Stimulated activated naive B cell treated with anti-CD40 and anti-IgM and Interleukin-4, amounts not matched to agents 10 μg/mL and 1 μg/mL and 100 μg/mL, for 72 hours (primary cell): ENCODE measurements around the gene UHMK1.
"Not testable (repeated sequence)": the region's sequence is repeated elsewhere in the genome, so short reads cannot be mapped to it uniquely, and the experiment has no call there.

ENCODE experiments used
- ATAC-seq, 2 donors: fragments of 150-1000 bp; cut with Tn5 transposase; replicated peaks; 2 replicates each; pipeline ENCODE4 v1.10.0; 2021; ENCODE audit warnings: moderate library complexity in 1 of 2
- DNase-seq: peaks from one replicate; pipeline ENCODE4 v3.0.0; 2021
- H3K27ac Mint-ChIP-seq: one replicate; pipeline ENCODE4 v1.8.0; 2022; ENCODE audit warnings: mild to moderate bottlenecking, mixed read lengths
- H3K27me3 Mint-ChIP-seq, 2 donors: one replicate each; pipeline ENCODE4 v1.8.0; 2022; ENCODE audit warnings: mixed read lengths in 2 of 2
- H3K36me3 Mint-ChIP-seq, 2 donors: one replicate each; pipeline ENCODE4 v1.8.0; 2022; ENCODE audit warnings: mixed read lengths in 2 of 2, mild to moderate bottlenecking in 1 of 2
- H3K4me1 Mint-ChIP-seq, 2 donors: one replicate each; pipeline ENCODE4 v1.8.0; 2022; ENCODE audit warnings: mixed read lengths in 2 of 2, mild to moderate bottlenecking in 1 of 2
- H3K4me3 Mint-ChIP-seq, 2 donors: one replicate each; pipeline ENCODE4 v1.8.0; 2022; ENCODE audit warnings: mild to moderate bottlenecking in 2 of 2, mixed read lengths in 2 of 2, moderate library complexity in 1 of 2
- H3K9me3 Mint-ChIP-seq, 2 donors: one replicate each; pipeline ENCODE4 v1.8.0; 2022; ENCODE audit warnings: mixed read lengths in 2 of 2, mild to moderate bottlenecking in 1 of 2

UHMK1 gene, protein sequence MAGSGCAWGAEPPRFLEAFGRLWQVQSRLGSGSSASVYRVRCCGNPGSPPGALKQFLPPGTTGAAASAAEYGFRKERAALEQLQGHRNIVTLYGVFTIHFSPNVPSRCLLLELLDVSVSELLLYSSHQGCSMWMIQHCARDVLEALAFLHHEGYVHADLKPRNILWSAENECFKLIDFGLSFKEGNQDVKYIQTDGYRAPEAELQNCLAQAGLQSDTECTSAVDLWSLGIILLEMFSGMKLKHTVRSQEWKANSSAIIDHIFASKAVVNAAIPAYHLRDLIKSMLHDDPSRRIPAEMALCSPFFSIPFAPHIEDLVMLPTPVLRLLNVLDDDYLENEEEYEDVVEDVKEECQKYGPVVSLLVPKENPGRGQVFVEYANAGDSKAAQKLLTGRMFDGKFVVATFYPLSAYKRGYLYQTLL

DNA sequence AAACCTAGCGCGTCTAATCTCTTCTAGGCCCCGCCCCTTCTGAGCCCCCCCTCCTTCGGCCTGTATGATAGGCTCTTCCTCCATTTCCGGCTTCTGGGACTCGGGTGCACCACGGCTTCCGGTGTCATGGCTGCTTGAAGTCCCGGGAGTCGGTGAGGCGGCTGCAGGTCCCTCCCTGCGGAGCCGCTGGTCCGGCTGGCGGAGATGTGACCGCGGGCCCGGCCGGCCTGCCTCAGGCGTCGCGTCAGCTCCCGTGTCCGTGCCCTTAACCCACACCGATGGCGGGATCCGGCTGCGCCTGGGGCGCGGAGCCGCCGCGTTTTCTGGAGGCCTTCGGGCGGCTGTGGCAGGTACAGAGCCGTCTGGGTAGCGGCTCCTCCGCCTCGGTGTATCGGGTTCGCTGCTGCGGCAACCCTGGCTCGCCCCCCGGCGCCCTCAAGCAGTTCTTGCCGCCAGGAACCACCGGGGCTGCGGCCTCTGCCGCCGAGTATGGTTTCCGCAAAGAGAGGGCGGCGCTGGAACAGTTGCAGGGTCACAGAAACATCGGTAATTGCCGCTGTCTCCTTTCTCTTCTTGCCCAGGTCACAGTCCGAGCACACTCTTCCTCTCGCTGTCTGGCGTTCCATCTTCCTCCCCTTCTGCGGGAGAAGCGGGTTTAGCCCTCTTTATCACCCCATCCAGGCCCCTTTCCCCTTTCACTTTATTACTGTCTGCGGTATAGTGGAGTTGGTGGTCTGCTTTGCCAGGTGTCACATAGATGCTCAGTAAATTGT, at the start of gene UHMK1:
Gene UHMK1, plus strand, starts transcription at position 96 of the 773 bp plus-strand sequence. Its CDS starts 183 bp downstream, at position 279.
- H3K27ac Mint-ChIP-seq = peak within 1 kb of the TSS; percentile 98
- peaks cover 0 to 13% of the 10 kb centered on the region in 2 donors for H3K36me3 Mint-ChIP-seq
- H3K9me3 Mint-ChIP-seq = no peaks in the 10 kb centered on the region
- H3K4me3 Mint-ChIP-seq = peak within 1 kb of the TSS; percentile 90 to 98
- no peaks in the 10 kb centered on the region for H3K27me3 Mint-ChIP-seq
- peaks cover 8 to 28% of the 10 kb centered on the region in 2 donors for H3K4me1 Mint-ChIP-seq
- DNase-seq = peak; percentile 82
- ATAC-seq = peak; percentile 97 to 99

DNA sequence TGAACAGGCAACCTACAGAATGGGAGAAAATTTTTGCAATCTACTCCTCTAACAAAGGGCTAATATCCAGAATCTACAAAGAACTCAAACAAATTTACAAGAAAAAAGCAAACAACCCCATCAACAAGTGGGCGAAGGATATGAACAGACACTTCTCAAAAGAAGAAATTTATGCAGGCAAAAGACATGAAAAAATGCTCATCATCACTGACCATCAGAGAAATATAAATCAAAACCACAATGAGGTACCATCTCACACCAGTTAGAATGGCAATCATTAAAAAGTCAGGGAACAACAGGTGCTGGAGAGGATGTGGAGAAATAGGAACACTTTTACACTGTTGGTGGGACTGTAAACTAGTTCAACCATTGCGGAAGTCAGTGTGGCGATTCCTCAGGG, 43.3 kb upstream of the UHMK1 start:
- not testable (repeated sequence) for H3K27me3 Mint-ChIP-seq, ATAC-seq, DNase-seq, H3K27ac Mint-ChIP-seq, H3K4me1 Mint-ChIP-seq, H3K36me3 Mint-ChIP-seq, H3K9me3 Mint-ChIP-seq, H3K4me3 Mint-ChIP-seq

GRCh38 chr1:162456323-162456722, 41.3 kb upstream of the UHMK1 start:
- Mint-ChIP-seq H3K4me1 (no peaks in the 10 kb centered on the region), H3K27me3 (peaks cover 0 to under 1% of the 10 kb centered on the region in 2 donors), H3K27ac (no peak overlapping the region), H3K4me3 (no peak overlapping the region), H3K9me3 (peaks cover 0 to 4% of the 10 kb centered on the region in 2 donors), H3K36me3 (no peaks in the 10 kb centered on the region)
- no peak for DNase-seq
- ATAC-seq = no peak

GRCh38 chr1:162458236-162458635, 39.4 kb upstream of the UHMK1 start:
- H3K9me3 Mint-ChIP-seq = peaks cover 0 to 4% of the 10 kb centered on the region in 2 donors
- H3K27ac Mint-ChIP-seq = no peak overlapping the region
- H3K36me3 Mint-ChIP-seq = no peaks in the 10 kb centered on the region
- DNase-seq (no peak), ATAC-seq (no peak)
- peaks cover 0 to 8% of the 10 kb centered on the region in 2 donors for H3K27me3 Mint-ChIP-seq
- H3K4me3 Mint-ChIP-seq = no peak overlapping the region
- H3K4me1 Mint-ChIP-seq = no peaks in the 10 kb centered on the region

DNA sequence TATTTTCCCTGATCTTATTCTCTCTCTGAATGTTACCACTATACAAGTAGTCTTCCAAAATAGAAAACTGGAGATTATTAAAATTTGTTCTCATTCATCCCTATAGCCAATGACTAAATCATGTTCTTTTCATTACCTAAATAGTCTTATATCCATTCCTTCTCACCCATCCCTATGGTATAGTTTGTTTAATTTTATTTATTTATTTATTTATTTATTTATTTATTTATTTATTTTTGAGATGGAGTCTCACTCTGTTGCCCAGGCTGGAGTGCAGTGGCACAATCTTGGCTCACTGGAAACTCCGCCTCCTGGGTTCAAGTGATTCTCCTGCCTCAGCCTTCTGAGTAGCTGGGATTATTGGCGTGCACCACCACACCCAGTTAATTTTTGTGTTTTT, 35.2 kb upstream of the UHMK1 start:
- not testable (repeated sequence) for DNase-seq, H3K4me1 Mint-ChIP-seq, H3K9me3 Mint-ChIP-seq, H3K36me3 Mint-ChIP-seq, H3K4me3 Mint-ChIP-seq, ATAC-seq, H3K27ac Mint-ChIP-seq
- peaks cover 0 to 15% of the 10 kb centered on the region in 2 donors for H3K27me3 Mint-ChIP-seq

DNA sequence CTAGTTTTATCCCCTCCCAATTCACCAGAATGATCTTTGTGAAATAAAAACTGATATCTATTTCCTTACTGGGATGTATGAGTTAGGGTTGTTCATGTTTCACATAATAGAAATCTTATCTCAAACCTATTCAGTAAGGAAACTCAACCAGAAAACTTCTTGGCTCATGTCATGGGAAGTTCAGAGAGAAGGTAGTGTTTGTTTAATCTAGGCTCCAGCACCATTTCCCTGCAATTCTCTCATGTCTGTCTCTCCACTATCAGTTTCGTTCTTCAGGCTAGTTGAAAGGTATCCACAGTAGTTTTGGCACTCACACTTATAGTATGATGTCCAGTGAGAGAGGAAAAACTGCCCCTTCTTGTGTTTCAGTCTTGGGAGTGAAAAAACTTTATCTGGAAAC, 34.6 kb upstream of the UHMK1 start:
- Mint-ChIP-seq H3K27me3 (peaks cover 0 to 15% of the 10 kb centered on the region in 2 donors), H3K9me3 (peaks cover 1 to 3% of the 10 kb centered on the region in 2 donors), H3K36me3 (peaks cover 0 to 3% of the 10 kb centered on the region in 2 donors), H3K27ac (no peak overlapping the region), H3K4me1 (no peaks in the 10 kb centered on the region), H3K4me3 (no peak overlapping the region)
- ATAC-seq (no peak), DNase-seq (no peak)

DNA sequence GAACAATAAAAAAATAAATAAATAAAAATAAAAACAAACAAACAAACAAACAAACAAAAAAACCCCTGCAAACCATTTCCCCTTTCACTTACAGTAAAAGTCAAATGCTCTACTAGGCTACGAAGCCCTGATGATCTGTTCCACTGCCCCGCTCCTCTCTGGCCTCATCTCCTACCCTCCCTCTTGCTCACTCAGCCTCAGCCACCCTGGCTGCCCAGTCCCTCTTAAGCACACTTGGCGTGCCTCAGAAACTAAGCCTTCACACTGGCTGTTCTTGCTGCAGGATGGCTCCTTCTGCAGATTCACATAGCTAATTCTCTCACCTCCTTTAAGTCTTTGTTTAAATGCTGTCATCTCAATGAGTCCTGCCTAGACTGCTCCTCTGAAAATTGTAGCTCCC, 30.8 kb upstream of the UHMK1 start:
- Mint-ChIP-seq H3K9me3 (peaks cover 1 to 3% of the 10 kb centered on the region in 2 donors), H3K4me1 (no peaks in the 10 kb centered on the region), H3K27ac (no peak overlapping the region), H3K36me3 (peaks cover 0 to 3% of the 10 kb centered on the region in 2 donors), H3K4me3 (no peak overlapping the region), H3K27me3 (peaks cover 9 to 25% of the 10 kb centered on the region in 2 donors)
- DNase-seq = no peak
- no peak for ATAC-seq

GRCh38 chr1:162470216-162470615, 27.4 kb upstream of the UHMK1 start:
- Mint-ChIP-seq H3K4me1 (no peaks in the 10 kb centered on the region), H3K27me3 (peaks cover 9 to 15% of the 10 kb centered on the region in 2 donors), H3K27ac (no peak overlapping the region), H3K9me3 (peaks cover 1 to 3% of the 10 kb centered on the region in 2 donors), H3K4me3 (no peak overlapping the region), H3K36me3 (peaks cover 0 to 3% of the 10 kb centered on the region in 2 donors)
- DNase-seq (no peak), ATAC-seq (no peak)

DNA sequence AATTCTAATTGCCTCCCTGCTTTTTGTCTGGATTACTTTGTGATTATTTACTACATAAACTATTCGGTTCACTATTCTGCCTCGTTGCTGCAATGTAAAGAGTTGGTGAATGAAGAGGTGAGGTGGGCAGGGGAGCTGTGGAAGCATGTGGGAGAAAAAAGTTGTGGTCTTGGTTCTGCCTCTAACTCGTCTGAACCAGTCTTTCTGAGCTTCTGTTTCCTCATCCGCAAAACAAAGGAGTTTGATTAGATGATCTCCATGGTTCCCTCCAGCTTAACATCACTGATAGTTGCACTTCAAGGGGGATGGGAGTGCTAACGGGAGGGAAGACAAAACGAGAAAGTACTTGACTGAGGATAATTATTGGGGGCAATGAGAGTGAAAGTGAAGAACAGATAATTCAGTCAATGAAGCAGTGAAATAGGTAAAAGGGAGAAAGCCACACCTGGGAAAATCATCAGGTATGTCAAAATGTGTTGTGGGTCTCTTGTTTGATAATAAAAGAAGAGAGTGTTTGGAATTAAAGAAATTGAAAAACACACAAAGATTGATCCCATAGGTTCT, 26.2 kb upstream of the UHMK1 start:
- Mint-ChIP-seq H3K27ac (no peak overlapping the region), H3K4me1 (no peaks in the 10 kb centered on the region), H3K4me3 (no peak overlapping the region), H3K27me3 (peaks cover 9 to 15% of the 10 kb centered on the region in 2 donors), H3K36me3 (peaks cover 0 to 3% of the 10 kb centered on the region in 2 donors), H3K9me3 (peaks cover 3 to 4% of the 10 kb centered on the region in 2 donors)
- ATAC-seq (no peak), DNase-seq (no peak)

- ATAC-seq = no peak
- no peak for DNase-seq
- no peak overlapping the region for H3K27ac Mint-ChIP-seq
- no peaks in the 10 kb centered on the region for H3K4me1 Mint-ChIP-seq
- H3K27me3 Mint-ChIP-seq = peaks cover 15 to 29% of the 10 kb centered on the region in 2 donors
- H3K36me3 Mint-ChIP-seq = no peaks in the 10 kb centered on the region
- H3K4me3 Mint-ChIP-seq = no peak overlapping the region
- peaks cover 5 to 6% of the 10 kb centered on the region in 2 donors for H3K9me3 Mint-ChIP-seq
Observed at GRCh38 chr1:162475089-162475488, 22.5 kb upstream of the UHMK1 start.

DNA sequence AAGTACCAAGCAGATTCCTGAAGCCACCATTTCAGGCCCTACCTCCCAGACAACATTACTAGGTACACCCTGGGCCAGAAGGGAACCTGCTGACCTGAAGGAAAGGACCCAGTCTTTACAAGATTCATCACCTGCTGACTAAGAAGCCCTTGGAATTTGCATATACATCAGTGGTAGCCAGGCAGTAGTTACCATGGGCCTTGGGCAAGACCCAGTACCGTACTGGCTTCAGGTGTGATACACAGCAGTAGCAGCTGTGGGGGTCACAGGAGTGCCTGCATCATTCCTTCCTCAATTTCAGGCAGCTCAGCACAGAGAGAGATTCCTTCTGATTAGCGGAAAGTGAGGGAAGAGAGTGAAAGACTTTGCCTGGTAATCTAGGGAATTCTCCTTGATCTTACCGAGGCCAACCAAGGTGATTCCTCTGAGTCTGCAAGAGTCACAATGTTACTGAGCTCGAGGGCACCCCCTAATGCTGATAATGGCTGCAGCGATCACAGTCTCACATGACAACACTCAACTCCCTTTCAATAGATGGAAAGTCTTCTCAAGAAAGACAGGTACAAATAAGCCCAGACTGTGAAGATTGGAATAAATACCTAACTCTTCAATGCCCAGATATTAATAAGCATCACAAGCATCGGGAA, 22.0 kb upstream of the UHMK1 start:
- H3K36me3 Mint-ChIP-seq = no peaks in the 10 kb centered on the region
- H3K27ac Mint-ChIP-seq = no peak overlapping the region
- ATAC-seq = no peak

DNA sequence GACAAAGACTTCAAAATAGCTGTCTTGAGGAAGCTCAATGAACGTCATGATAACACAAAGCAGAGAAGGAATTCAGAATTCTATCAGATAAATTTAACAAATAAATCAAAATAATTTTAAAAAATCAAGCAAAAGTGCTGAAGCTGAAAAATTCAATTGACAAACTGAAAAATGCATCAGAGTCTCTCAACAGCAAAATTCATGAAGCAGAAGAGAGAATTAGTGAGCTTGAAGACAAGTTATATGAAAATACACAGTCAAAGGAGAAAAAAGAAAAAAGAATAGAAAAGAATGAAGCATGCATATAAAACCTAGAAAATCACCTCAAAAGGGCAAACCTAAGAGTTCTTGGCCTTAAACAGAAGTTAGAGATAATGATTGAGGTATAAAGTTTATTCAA, 21.0 kb upstream of the UHMK1 start:
- DNase-seq (no peak), ATAC-seq (no peak)
- H3K9me3 Mint-ChIP-seq = peaks cover 5 to 6% of the 10 kb centered on the region in 2 donors
- H3K36me3 Mint-ChIP-seq = no peaks in the 10 kb centered on the region
- no peak overlapping the region for H3K4me3 Mint-ChIP-seq
- H3K4me1 Mint-ChIP-seq = no peaks in the 10 kb centered on the region
- peaks cover 6 to 14% of the 10 kb centered on the region in 2 donors for H3K27me3 Mint-ChIP-seq
- H3K27ac Mint-ChIP-seq = no peak overlapping the region

More for the DNA sequence above, 22.0 kb upstream of the UHMK1 start:
- peaks cover 5 to 6% of the 10 kb centered on the region in 2 donors for H3K9me3 Mint-ChIP-seq
- peaks cover 15 to 23% of the 10 kb centered on the region in 2 donors for H3K27me3 Mint-ChIP-seq
- H3K4me1 Mint-ChIP-seq = no peaks in the 10 kb centered on the region
- DNase-seq = no peak
- H3K4me3 Mint-ChIP-seq = no peak overlapping the region

DNA sequence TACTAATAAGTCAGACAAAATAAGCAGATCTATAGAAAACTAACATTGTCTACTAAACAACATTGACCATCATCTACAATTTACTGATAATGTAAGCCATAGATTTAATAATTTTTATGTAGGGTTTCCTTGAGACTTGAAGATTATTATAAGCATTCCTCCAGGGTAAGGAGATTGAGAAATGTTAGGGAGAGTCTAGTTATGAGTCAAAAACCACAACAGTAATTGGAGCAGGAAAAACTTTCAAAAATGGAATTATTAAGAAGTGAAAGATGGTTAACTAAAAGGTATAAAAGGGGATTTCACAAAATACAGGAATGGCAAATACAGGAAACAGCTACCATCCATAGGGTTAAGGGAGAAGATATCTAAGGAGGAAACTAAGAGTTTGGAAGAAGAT, 12.4 kb upstream of the UHMK1 start:
- Mint-ChIP-seq H3K4me1 (no peaks in the 10 kb centered on the region), H3K27ac (no peak overlapping the region), H3K36me3 (no peaks in the 10 kb centered on the region), H3K4me3 (no peak overlapping the region), H3K9me3 (no peaks in the 10 kb centered on the region), H3K27me3 (peaks cover 35 to 49% of the 10 kb centered on the region in 2 donors)
- no peak for DNase-seq
- ATAC-seq = no peak

- peaks cover 41 to 56% of the 10 kb centered on the region in 2 donors for H3K27me3 Mint-ChIP-seq
- H3K9me3 Mint-ChIP-seq = no peaks in the 10 kb centered on the region
- no peaks in the 10 kb centered on the region for H3K36me3 Mint-ChIP-seq
Observed at GRCh38 chr1:162487241-162487640, 10.4 kb upstream of the UHMK1 start.

More at GRCh38 chr1:162487241-162487640, 10.4 kb upstream of the UHMK1 start:
- DNase-seq = no peak
- Mint-ChIP-seq H3K27ac (no peak overlapping the region), H3K4me1 (no peaks in the 10 kb centered on the region), H3K4me3 (no peak overlapping the region)
- no peak for ATAC-seq
